HCT116 (cell line): ENCODE results near the gene ANO2. TPM values are rescaled to one million over a fixed set of nuclear protein-coding genes. Genes with fewer than 3 reads are reported as not detected.

ENCODE experiments used
- ATAC-seq: fragments of 200-7000 bp; cut with Tn5 transposase; 2 replicates; pipeline ENCODE4 v1.9.1; 2020; ENCODE audit warnings: mild to moderate bottlenecking, moderate library complexity
- BruUV-seq: library from RNA; stranded (reverse); fragments of 400-500 nt; replicated peaks from 2 replicates; lab custom pipeline; 2021; lab: Mats Ljungman, UMichigan
- CTCF ChIA-PET: fragments of 300-600 bp; sonication (Branson Sonifier 250); formaldehyde crosslinking; loops from one replicate; lab custom pipeline; 2021; ENCODE audit warnings: antibody characterized with exemption; lab: Charles Lee
- POLR2A ChIA-PET: fragments of 300-600, 350-600 bp; sonication (Branson Sonifier 250); formaldehyde crosslinking; loops from one replicate; lab custom pipeline; 2021; ENCODE audit warnings: antibody characterized with exemption; lab: Charles Lee
- RAD21 ChIA-PET, 2 experiments: fragments of 300-600 bp; sonication (Branson Sonifier 250); formaldehyde crosslinking; loops; one replicate each; lab custom pipeline; 2023; ENCODE audit warnings: low total read pairs in 2 of 2; ENCODE audit not compliant: uncharacterized antibody in 2 of 2, unreplicated experiment in 2 of 2, low non-redundant PET in 1 of 2; lab: Charles Lee
- DNase-seq: peaks from one replicate; pipeline ENCODE4 v3.0.0-alpha.2; 2010; ENCODE audit warnings: low read depth, low spot score
- H2AFZ ChIP-seq: fragments of 200-600 bp; shearing (Covaris generic), sonication (generic); 2 replicates; pipeline ENCODE4 v1.6.1; 2017; ENCODE audit warnings: low read depth, mixed run types, mixed read lengths, antibody characterized with exemption, low read length; ENCODE audit not compliant: poor library complexity, severe bottlenecking
- H3K27ac ChIP-seq: 2 replicates; pipeline ENCODE4 v1.5.1; 2012; ENCODE audit warnings: low read depth, low read length
- H3K27me3 ChIP-seq: fragments of 200-600 bp; sonication (generic); 2 replicates; pipeline ENCODE4 v1.6.1; 2016; ENCODE audit warnings: mixed run types, low read length, mixed read lengths; ENCODE audit not compliant: insufficient read depth
- H3K36me3 ChIP-seq, 2 experiments: fragments of 200-500 bp in 1 of 2; fragments of 200-600 bp in 1 of 2; sonication (Bioruptor generic) in 1 of 2; sonication (generic) in 1 of 2; 2 replicates each; pipeline versions ENCODE4 v1.5.1 to v1.6.1; 2014 to 2016; ENCODE audit warnings: low read length in 2 of 2, inconsistent platforms in 1 of 2, mixed read lengths in 1 of 2, mixed run types in 1 of 2; ENCODE audit not compliant: insufficient read depth in 2 of 2, control insufficient read depth in 1 of 2
- H3K4me1 ChIP-seq, 2 experiments: fragments of 200-600 bp in 1 of 2; sonication (generic) in 1 of 2; 2 replicates each; pipeline versions ENCODE4 v1.5.1 to v1.6.1; 2012 to 2017; ENCODE audit warnings: low read length in 2 of 2, inconsistent platforms in 1 of 2, mild to moderate bottlenecking in 1 of 2, mixed read lengths in 1 of 2, mixed run types in 1 of 2, moderate library complexity in 1 of 2; ENCODE audit not compliant: insufficient read depth in 2 of 2, control insufficient read depth in 1 of 2
- H3K4me2 ChIP-seq: fragments of 200-600 bp; sonication (generic); 2 replicates; pipeline ENCODE4 v1.6.1; 2017; ENCODE audit warnings: mixed run types, low read length, mixed read lengths
- H3K4me3 ChIP-seq, 2 experiments: fragments of 200-600 bp in 1 of 2; sonication (generic) in 1 of 2; replicated peaks in 1 of 2; 2 replicates each; pipeline ENCODE4 v1.5.1; 2011 to 2016; ENCODE audit warnings: low read length in 2 of 2, control low read depth in 1 of 2, low read depth in 1 of 2, mild to moderate bottlenecking in 1 of 2, mixed read lengths in 1 of 2, mixed run types in 1 of 2
- H3K79me2 ChIP-seq: fragments of 200-600 bp; sonication (generic); 2 replicates; pipeline ENCODE4 v1.6.1; 2017; ENCODE audit warnings: mild to moderate bottlenecking, mixed run types, low read length, moderate library complexity, mixed read lengths; ENCODE audit not compliant: insufficient read depth
- H3K9ac ChIP-seq: fragments of 200-600 bp; sonication (generic); 2 replicates; pipeline ENCODE4 v1.6.1; 2016; ENCODE audit warnings: low read length, mixed read lengths
- H3K9me2 ChIP-seq: fragments of 200-600 bp; sonication (generic), shearing (Covaris generic); 2 replicates; pipeline ENCODE4 v1.6.1; 2017; ENCODE audit warnings: mixed run types, mild to moderate bottlenecking, moderate library complexity; ENCODE audit not compliant: insufficient read depth
- H3K9me3 ChIP-seq, 2 experiments: fragments of 200-500 bp in 1 of 2; fragments of 200-600 bp in 1 of 2; sonication (Bioruptor generic) in 1 of 2; sonication (generic) in 1 of 2; 2 replicates each; pipeline ENCODE4 v1.6.1; 2014 to 2017; ENCODE audit warnings: low read length in 2 of 2, mixed read lengths in 2 of 2, inconsistent platforms in 1 of 2, low read depth in 1 of 2, mild to moderate bottlenecking in 1 of 2, mixed run types in 1 of 2, moderate library complexity in 1 of 2; ENCODE audit not compliant: control insufficient read depth in 1 of 2, insufficient read depth in 1 of 2
- H4K20me1 ChIP-seq: fragments of 200-600 bp; sonication (generic), shearing (Covaris generic); 2 replicates; pipeline ENCODE4 v1.6.1; 2017; ENCODE audit warnings: mixed run types, mild to moderate bottlenecking, moderate library complexity; ENCODE audit not compliant: insufficient read depth
- ATF3 ChIP-seq: IDR thresholded peaks from 2 replicates; pipeline ENCODE4 v1.6.1; 2012
- CBX3 ChIP-seq: IDR thresholded peaks from 2 replicates; pipeline ENCODE4 v1.6.1; 2012; ENCODE audit warnings: low read depth
- CEBPB ChIP-seq: IDR thresholded peaks from 2 replicates; pipeline ENCODE4 v1.6.1; 2012; ENCODE audit warnings: low read depth
- EGR1 ChIP-seq: IDR thresholded peaks from 2 replicates; pipeline ENCODE4 v1.6.1; 2012; ENCODE audit warnings: low read depth
- EZH2 ChIP-seq: fragments of 200-600 bp; sonication (generic); IDR thresholded peaks from 2 replicates; pipeline ENCODE4 v1.6.1; 2017; ENCODE audit warnings: antibody characterized with exemption, mixed run types
- FOSL1 ChIP-seq: IDR thresholded peaks from 2 replicates; pipeline ENCODE4 v1.6.1; 2012; ENCODE audit warnings: low read depth
- JUND ChIP-seq: IDR thresholded peaks from 2 replicates; pipeline ENCODE4 v1.6.1; 2012
- POLR2A ChIP-seq: IDR thresholded peaks from 2 replicates; pipeline ENCODE4 v1.7.0; 2011; ENCODE audit warnings: borderline replicate concordance; ENCODE audit not compliant: insufficient read depth, insufficient read length; ENCODE audit errors: extremely low read depth
- POLR2AphosphoS5 ChIP-seq: IDR thresholded peaks from 2 replicates; pipeline ENCODE4 v1.6.1; 2011; ENCODE audit warnings: mild to moderate bottlenecking, low read depth, low read length, moderate library complexity
- REST ChIP-seq: IDR thresholded peaks from 2 replicates; pipeline ENCODE4 v1.6.1; 2012; ENCODE audit warnings: low read depth
- SP1 ChIP-seq: IDR thresholded peaks from 2 replicates; pipeline ENCODE4 v1.6.1; 2012; ENCODE audit warnings: low read depth
- SRF ChIP-seq: IDR thresholded peaks from 2 replicates; pipeline ENCODE4 v1.6.1; 2012; ENCODE audit warnings: low read depth
- TCF7L2 ChIP-seq: IDR thresholded peaks from 2 replicates; pipeline ENCODE4 v1.7.0; 2011; ENCODE audit warnings: borderline replicate concordance, inconsistent platforms; ENCODE audit not compliant: insufficient read depth, insufficient read length; ENCODE audit errors: extremely low read depth
- ZBTB33 ChIP-seq: IDR thresholded peaks from 2 replicates; pipeline ENCODE4 v1.6.1; 2011; ENCODE audit warnings: mild to moderate bottlenecking, low read length, moderate library complexity; ENCODE audit not compliant: insufficient replicate concordance; ENCODE audit errors: extremely low read depth
- ZFX ChIP-seq: fragments of 450-650 bp; IDR thresholded peaks from 2 replicates; pipeline ENCODE4 v1.6.1; 2017
- ZNF274 ChIP-seq: fragments of 200-500 bp; sonication (Bioruptor generic); IDR thresholded peaks from 2 replicates; pipeline ENCODE4 v1.6.1; 2014; ENCODE audit warnings: mild to moderate bottlenecking, low read depth, low read length, inconsistent platforms
- intact Hi-C: fragments of 100-400 bp; cut with micrococcal nuclease; formaldehyde crosslinking; loops from 2 replicates; pipeline ENCODE4 v1.10.0; 2022
- total RNA-seq: library from RNA; stranded (reverse); gene quantifications from one replicate; pipeline ENCODE4 v1.2.1, GENCODE V29; 2021; ENCODE audit not compliant: unreplicated experiment
- TF ChIP-seq, protein P1 (sequence below): IDR thresholded peaks from 2 replicates; pipeline ENCODE4 v1.6.1; 2012
- TF ChIP-seq, protein P2 (sequence below), 3 experiments: fragments of 200-600 bp in 1 of 3; sonication (generic) in 1 of 3; IDR thresholded peaks in 2 of 3; conservative IDR thresholded peaks in 1 of 3; 2 replicates each; pipeline ENCODE4 v1.5.1; 2012 to 2017; ENCODE audit warnings: low read depth in 2 of 3, low read length in 2 of 3, antibody characterized with exemption in 1 of 3, borderline replicate concordance in 1 of 3, control low read depth in 1 of 3, mild to moderate bottlenecking in 1 of 3, mixed read lengths in 1 of 3, mixed run types in 1 of 3, moderate library complexity in 1 of 3; ENCODE audit not compliant: insufficient read depth in 1 of 3

ANO2 gene
- total RNA-seq, 1 experiment from 2014 or later, result not detected

- no peak for TF ChIP-seq SRF
Measured at GRCh38 chr12:5806371-5807089, 138.5 kb downstream of the ANO2 start (continued).

- no TSS peak for BruUV-seq
- ChIA-PET RAD21 (no interaction called here), CTCF (no interaction called here), POLR2A (no interaction called here)
- DNase-seq (no peak), ATAC-seq (no peak)
- H4K20me1 ChIP-seq, result no peaks in the 10 kb centered on the region
- H3K9me3 ChIP-seq, result no peaks in the 10 kb centered on the region
- H2AFZ ChIP-seq, result no peak overlapping the region
- H3K79me2 ChIP-seq, result no peaks in the 10 kb centered on the region
- no peak overlapping the region for H3K27ac ChIP-seq
- no peak overlapping the region for H3K4me3 ChIP-seq
- H3K9ac ChIP-seq, result no peak overlapping the region
- intact Hi-C loops, result loop anchor here (10.0 kb wide), 1 partner anchor 629 kb away; no protein-coding TSS in a partner anchor
- H3K4me1 ChIP-seq, result peaks cover 21 to 35% of the 10 kb centered on the region in 2 experiments
- H3K4me2 ChIP-seq, result no peak overlapping the region
- no peaks in the 10 kb centered on the region for H3K36me3 ChIP-seq
- H3K27me3 ChIP-seq, result peaks cover 14% of the 10 kb centered on the region
- H3K9me2 ChIP-seq, result no peaks in the 10 kb centered on the region
- TF ChIP-seq CEBPB (no peak), ZNF274 (no peak), FOSL1 (no peak), ZBTB33 (no peak), ATF3 (no peak), TCF7L2 (no peak), POLR2AphosphoS5 (no peak), REST (no peak), JUND (no peak), CBX3 (no peak), SP1 (no peak), EGR1 (no peak), EZH2 (no peak), ZFX (no peak), POLR2A (no peak)
- TF ChIP-seq, protein P1, sequence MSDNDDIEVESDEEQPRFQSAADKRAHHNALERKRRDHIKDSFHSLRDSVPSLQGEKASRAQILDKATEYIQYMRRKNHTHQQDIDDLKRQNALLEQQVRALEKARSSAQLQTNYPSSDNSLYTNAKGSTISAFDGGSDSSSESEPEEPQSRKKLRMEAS, result no peak
- TF ChIP-seq, protein P2, sequence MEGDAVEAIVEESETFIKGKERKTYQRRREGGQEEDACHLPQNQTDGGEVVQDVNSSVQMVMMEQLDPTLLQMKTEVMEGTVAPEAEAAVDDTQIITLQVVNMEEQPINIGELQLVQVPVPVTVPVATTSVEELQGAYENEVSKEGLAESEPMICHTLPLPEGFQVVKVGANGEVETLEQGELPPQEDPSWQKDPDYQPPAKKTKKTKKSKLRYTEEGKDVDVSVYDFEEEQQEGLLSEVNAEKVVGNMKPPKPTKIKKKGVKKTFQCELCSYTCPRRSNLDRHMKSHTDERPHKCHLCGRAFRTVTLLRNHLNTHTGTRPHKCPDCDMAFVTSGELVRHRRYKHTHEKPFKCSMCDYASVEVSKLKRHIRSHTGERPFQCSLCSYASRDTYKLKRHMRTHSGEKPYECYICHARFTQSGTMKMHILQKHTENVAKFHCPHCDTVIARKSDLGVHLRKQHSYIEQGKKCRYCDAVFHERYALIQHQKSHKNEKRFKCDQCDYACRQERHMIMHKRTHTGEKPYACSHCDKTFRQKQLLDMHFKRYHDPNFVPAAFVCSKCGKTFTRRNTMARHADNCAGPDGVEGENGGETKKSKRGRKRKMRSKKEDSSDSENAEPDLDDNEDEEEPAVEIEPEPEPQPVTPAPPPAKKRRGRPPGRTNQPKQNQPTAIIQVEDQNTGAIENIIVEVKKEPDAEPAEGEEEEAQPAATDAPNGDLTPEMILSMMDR (IDR thresholded peaks at IDR 0.05 in 2 of 3, conservative IDR thresholded peaks at IDR 0.05 in 1 of 3; ENCODE audit: borderline replicate concordance in 1 of 3, insufficient read depth in 1 of 3, low read depth in 2 of 3, low read length in 2 of 3), result no peak
Measured at GRCh38 chr12:5803532-5803931, 141.5 kb downstream of the ANO2 start.
